HG03108 (cell line): ENCODE measurements around the gene DNAAF1.

ENCODE experiments used
- ATAC-seq: cut with Tn5 transposase; IDR thresholded peaks from one replicate; pipeline ENCODE4 v1.9.1; 2021; ENCODE audit warnings: moderate library complexity; ENCODE audit not compliant: unreplicated experiment

DNAAF1 gene

GRCh38 chr16:84121007-84121406 is 24.1 kb upstream of the DNAAF1 start:
- ATAC-seq = no peak

DNA sequence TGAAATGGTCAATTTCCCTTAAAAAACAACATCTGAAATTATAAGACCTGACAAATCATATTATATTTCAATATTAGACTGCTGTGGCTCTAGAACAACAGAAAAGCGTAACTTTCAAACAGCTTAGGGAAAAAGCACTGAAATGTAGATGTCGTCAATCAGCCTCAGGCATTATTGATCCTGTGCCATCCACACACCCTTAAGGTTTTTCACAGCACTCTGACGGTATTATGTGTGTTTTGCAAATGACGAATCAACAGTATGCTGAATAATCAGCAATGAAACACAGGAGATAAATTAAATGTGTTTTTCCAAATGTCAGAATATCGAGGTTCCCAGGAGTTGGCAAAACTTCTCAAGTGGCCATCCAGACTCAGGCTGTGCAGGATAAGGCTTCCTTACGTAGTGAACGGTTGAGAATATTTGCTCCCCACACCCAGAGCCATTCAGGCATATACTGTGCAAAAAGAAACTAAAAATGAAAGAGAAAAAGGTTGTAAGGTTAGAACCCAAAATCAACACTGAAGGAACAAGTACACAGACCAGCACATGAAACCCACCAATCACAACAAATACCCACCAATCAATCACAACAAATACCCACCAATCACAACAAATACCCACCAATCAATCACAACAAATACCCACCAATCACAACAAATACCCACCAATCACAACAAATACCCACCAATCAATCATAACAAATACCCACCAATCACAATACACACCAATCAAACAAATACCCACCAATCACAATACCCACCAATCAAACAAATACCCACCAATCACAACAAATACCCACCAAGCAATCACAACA is 20.6 kb upstream of the DNAAF1 start:
- no peak for ATAC-seq

GRCh38 chr16:84131117-84131516 is 14.0 kb upstream of the DNAAF1 start:
- ATAC-seq = no peak

DNA sequence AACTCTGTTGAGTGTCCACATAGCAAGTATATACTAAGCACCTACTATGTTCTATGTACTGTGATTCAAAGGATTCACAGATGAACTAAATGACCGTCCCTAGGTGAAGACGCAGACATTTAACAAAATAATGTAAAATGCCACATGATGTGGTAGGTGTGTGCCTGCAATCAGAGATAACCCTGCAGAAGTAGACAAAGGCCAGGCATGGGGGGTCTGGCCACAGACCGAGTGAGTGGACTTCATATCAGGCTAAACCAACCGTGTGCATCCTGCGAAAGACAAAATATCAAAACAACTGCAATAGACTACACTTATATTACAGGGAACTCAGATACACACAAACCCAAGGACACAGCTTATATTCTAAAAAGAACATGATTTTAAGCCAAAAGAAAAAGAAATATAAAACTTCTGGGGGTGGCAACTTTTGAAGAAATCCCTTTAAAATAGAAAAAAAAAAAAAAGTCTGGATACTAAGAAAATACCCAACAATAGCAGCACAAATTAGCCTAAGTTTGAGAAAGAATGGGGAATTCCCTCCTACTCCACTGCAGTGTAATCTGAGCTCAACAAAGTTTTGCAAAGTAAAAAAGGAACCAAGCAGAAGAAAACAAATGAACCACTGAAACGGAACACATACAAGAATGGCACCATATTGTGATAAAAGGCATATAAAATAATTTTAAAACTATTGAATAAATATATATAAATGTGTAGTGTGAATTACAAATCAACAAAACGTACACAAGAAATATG is 12.4 kb upstream of the DNAAF1 start:
- ATAC-seq = no peak

DNA sequence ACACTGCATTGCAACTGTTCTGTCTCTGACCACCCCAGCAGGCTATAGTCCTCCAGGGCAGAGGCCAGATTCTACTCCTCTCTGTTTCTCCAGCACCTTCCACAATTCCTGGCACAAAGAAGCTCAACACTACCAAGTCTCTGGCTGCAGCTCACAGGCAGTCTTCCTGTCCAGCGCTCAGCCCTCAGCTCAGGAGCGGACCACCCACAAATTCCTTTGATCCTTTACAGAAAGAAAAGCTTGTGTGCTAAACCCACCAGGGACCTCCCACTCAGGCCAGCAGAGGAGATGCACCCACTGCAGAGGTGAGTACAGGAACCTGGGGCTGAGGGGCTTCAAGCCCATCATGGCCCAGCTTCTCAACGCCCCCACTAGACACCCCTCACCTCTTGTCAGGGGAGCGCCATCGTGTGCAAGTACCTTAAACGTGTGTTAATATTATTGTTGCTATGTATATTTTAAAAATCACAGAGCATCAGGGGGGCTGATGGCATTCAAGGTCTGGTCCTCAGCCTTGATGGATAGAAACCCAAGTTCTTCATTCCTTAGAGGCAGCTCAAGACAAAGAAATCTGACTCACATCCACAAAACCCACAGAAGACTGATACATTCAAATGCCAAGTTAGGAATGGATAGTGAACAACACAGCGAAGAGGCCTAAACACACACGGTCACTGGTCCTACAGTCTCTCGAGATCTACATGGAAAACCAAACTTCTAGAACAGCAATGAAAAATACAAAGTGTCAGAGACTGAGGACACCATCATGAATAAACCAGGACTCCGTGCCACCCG is 8.6 kb upstream of the DNAAF1 start:
- ATAC-seq = no peak

- no peak for ATAC-seq
Measured at GRCh38 chr16:84137287-84137686, 7.8 kb upstream of the DNAAF1 start.

- no peak for ATAC-seq
Measured at GRCh38 chr16:84137769-84138357, 7.2 kb upstream of the DNAAF1 start.

DNA sequence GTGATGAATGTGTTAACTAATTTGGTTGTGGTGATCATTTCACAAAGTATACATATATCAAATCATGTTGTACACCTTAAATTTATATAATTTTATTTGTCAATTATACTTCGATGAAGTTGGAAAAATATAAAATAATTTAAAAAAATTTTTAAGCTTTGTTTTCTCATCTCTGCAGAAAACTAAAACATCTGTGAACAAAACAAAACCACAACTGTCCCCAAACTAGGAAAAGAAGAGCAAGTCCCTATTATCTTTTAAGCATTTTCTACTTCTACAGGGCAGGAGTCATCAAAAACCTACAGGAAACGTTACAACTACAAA is 6.6 kb upstream of the DNAAF1 start:
- ATAC-seq = no peak

GRCh38 chr16:84138824-84139627 is 6.1 kb upstream of the DNAAF1 start:
- no peak for ATAC-seq

GRCh38 chr16:84139628-84140258 is 5.4 kb upstream of the DNAAF1 start:
- ATAC-seq = no peak

DNA sequence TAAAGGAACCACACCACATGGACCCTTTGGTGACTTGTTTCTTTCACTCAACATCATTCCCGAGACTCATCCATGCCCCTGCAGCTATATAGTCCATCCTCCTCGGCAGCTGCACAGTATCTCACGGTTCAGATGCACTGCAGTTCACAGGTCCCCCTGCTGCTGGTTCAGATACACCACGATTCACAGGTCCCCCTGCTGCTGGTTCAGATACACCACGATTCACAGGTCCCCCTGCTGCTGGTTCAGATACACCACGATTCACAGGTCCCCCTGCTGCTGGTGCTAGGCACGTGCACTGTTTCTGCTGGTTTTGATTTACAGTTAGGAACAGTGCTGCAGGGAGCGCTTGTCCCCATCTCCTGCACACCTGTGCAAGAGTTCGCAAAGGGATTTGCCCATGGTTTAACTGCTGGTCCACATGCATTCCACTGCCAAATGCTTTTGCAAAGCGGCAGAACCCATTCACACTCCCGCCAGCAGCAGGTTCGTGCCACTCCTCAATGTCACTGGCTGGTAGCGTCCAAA is 3.9 kb upstream of the DNAAF1 start:
- ATAC-seq = no peak

- no peak for ATAC-seq
Measured at GRCh38 chr16:84143081-84143480, 2.0 kb upstream of the DNAAF1 start.

GRCh38 chr16:84143784-84144199 is 1.3 kb upstream of the DNAAF1 start:
- no peak for ATAC-seq

GRCh38 chr16:84144209-84144858 is 774 bp upstream of the DNAAF1 start:
- no peak for ATAC-seq

DNA sequence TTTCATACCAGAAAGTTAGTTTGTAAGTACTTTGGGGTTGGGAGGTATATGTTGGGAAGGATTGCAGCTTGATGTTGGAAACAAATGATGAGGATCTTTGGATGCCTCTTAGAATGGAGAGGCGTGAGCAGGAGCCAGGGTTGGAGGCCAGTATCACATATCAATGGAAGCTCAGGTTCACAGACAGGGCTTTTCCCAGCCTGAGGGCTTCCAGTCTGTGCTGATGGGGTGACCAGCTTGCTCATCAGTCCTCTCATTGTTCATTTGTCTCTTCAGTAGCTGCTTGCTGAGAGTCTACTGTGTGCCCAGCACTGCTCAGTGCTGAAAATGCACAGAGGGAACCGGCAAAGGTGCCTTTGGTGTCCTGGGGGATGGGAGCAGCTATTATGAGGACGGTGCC is 5.8 kb downstream of the DNAAF1 start:
- no peak for ATAC-seq

DNA sequence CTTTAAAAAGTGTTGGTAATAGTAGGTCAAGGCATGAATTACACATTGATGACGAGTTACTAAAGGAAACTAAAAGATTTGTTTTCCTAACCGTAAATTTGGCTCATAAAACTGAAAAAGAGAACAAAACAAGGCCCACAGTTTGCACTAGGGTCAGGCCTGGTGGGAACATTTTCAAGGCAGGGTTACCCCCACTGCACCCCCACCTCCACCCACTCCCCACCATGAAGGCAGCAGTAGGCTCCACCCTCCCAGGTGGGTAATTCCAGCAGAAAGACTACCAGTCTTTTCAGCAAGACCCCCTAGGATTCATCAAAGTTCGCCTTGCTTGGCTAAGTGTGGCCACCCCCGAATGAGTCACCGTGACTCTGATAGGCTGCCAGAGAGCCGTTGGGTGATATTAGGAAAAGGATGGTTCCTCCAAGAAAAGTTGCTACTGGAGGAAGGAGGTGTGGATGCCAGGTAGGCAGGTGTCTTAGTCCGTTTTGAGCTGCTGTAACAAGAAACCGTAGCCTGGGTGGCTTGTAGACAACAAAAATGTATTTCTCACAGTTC is 8.6 kb downstream of the DNAAF1 start:
- no peak for ATAC-seq

- ATAC-seq = no peak
Measured at GRCh38 chr16:84155226-84155625, 10.1 kb downstream of the DNAAF1 start.

DNA sequence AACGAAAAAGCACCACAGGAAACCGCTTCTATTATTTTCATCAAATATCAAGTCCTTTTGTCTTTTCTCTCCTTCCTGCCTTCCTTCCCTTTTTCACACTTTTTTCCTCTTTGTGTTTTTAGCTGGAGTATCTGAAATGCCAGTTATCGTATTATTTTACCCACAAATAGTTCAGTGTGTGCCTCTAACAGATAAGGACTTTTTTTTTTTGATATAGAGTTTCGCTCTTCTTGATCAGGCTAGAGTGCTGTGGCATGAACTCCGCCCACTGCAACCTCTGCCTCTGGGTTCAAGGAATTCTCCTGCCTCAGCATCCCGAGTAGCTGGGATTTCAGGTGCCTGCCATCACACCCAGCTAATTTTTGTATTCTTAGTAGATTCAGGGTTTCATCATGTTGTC is 10.7 kb downstream of the DNAAF1 start:
- no peak for ATAC-seq

DNA sequence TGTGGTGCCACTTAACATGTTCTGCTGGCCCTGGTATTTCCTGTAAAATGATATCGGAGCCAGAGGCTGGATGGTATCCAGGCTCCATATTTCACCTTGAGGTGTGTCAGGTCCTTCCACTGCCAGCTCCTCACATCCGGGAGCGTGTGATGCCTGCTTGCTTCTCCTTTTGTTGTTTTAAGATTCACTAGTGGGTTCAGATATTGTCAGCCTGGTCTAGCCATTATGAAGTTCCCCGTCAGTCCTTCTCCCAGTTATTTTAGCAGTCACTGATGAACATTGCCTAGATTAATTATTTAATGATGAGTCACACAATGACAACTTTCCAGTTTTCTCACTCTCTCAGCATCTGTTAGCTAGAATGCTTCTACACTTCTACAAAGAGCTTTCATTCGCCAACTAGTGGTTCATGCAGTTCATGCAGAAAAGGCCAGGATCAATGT is 11.3 kb downstream of the DNAAF1 start:
- no peak for ATAC-seq
